ENCODE measurements around the gene TRIM8.

The TRIM8 gene

DNA sequence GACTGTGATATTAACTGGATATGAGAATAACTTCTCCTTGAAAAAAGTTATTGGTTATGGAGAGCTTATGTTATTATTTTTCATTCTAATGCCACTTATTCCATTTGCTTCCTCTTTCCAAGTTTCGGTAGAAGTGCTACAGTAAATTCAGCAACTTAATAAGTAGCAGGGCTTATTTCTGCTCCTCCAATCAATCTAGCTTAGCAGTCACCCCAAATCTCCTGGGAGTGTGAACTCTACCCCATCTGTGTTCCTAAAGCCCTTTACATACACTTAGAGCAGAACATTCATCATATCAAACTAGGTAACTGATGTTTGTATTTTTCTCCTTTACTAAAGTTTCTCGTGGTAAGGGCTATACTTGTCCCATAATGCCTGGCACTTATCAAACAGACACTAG, 61.3 kb downstream of the TRIM8 start:
- no peak for TF ChIP-seq CTCF (IDR thresholded peaks at IDR 0.05; ENCODE audit: low read depth, low read length)
- Histone ChIP-seq H3K27me3 (no peaks in the 10 kb centered on the region), H3K4me1 (peaks cover 2% of the 10 kb centered on the region; the same call in 1 of the 2 replicates), H3K9me3 (no peaks in the 10 kb centered on the region), H3K36me3 (no peaks in the 10 kb centered on the region), H3K4me3 (ENCODE audit: low read depth, low read length) (no peak overlapping the region)
- no peak for DNase-seq

All from BE2C (cell line).